Right lobe of liver (tissue), 6 donors: ENCODE results near the gene OR51B4. TPM values are rescaled to one million over a fixed set of nuclear protein-coding genes. Genes with fewer than 3 reads are reported as not detected.
"Not testable (repeated sequence)": the region's sequence is repeated elsewhere in the genome, so short reads cannot be mapped to it uniquely, and the experiment has no call there.

Experiments
- ATAC-seq, 4 donors: fragments of 200-7000 bp; cut with Tn5 transposase; one replicate each; pipeline ENCODE4 v1.9.1; 2020; ENCODE audit warnings: mild to moderate bottlenecking in 4 of 4, moderate library complexity in 4 of 4
- DNase-seq, 3 donors: peaks; one replicate each; pipeline ENCODE4 v3.0.0-alpha.2; 2020
- H3K27ac ChIP-seq, 3 donors: fragments of 200-600 bp; one replicate each; pipeline ENCODE4 v1.8.0; 2022
- H3K27me3 ChIP-seq, 2 donors: fragments of 200-600 bp; one replicate each; pipeline ENCODE4 v1.8.0; 2022
- H3K36me3 ChIP-seq, 4 donors: fragments of 200-600 bp; sonication (generic) in 1 of 4; one replicate each; pipeline versions ENCODE4 v1.5.1 to v1.8.0; 2017 to 2022; ENCODE audit warnings: control low read depth in 1 of 4
- H3K4me1 ChIP-seq, 4 donors: fragments of 200-600 bp; sonication (generic) in 1 of 4; one replicate each; pipeline versions ENCODE4 v1.5.1 to v1.8.0; 2017 to 2022; ENCODE audit warnings: control low read depth in 1 of 4
- H3K4me3 ChIP-seq, 3 donors: fragments of 200-600 bp; one replicate each; pipeline ENCODE4 v1.8.0; 2022
- H3K9me3 ChIP-seq, 4 donors: fragments of 200-600 bp; sonication (generic) in 1 of 4; one replicate each; pipeline versions ENCODE4 v1.5.1 to v1.8.0; 2017 to 2022; ENCODE audit warnings: control low read depth in 1 of 4
- POLR2A ChIP-seq: fragments of 450-650 bp; IDR thresholded peaks from one replicate; pipeline ENCODE4 v1.6.1; 2017; ENCODE audit warnings: antibody characterized with exemption, mild to moderate bottlenecking
- WGBS: methylation state at CpG from one replicate; pipeline ENCODE4 v1.1.6; 2018; ENCODE audit warnings: low coverage, low lambda C conversion rate; ENCODE audit not compliant: insufficient coverage; ENCODE audit errors: missing lambda C conversion rate; 5-methylcytosine and 5-hydroxymethylcytosine counted together
- intact Hi-C, 2 donors: fragments of 100-400 bp; cut with DNase I; formaldehyde crosslinking; loops; one replicate each; pipeline versions ENCODE4 v1.11.2 to v1.14.1; 2022
- total RNA-seq, 6 experiments: library from RNA; depleted of rRNA in 2 of 6; stranded (reverse); fragments of >200 nt in 2 of 6; fragmentation: NEBNext Ultra II Directional in 3 of 6; extraction: Animal tissue kit (Norgen Biotek cat#: 25700) in 3 of 6; gene quantifications; one replicate each; pipeline versions ENCODE4 v1.1.0 to v1.2.4, GENCODE V29; 2016 to 2023
- TF ChIP-seq, protein P1 (sequence below), 4 donors: fragments of 200-600 bp in 3 of 4; fragments of 450-650 bp in 1 of 4; IDR thresholded peaks; one replicate each; pipeline versions ENCODE4 v1.5.1 to v1.8.0; 2016 to 2022; ENCODE audit warnings: antibody characterized with exemption in 4 of 4, mild to moderate bottlenecking in 2 of 4
- donor health status: DM: no; HTN: yes; CAD: no.
- donor health status: DM: no; HTN: no; CAD: no.
- donor health status: DM: no; HTN: no; CAD: no.
- donor health status: DM: no; HTN: yes; CAD: no.
- donor health status: DM: no; HTN: yes; CAD: no.

Gene OR51B4
- total RNA-seq, 6 experiments from 2014 or later, result not detected

DNA sequence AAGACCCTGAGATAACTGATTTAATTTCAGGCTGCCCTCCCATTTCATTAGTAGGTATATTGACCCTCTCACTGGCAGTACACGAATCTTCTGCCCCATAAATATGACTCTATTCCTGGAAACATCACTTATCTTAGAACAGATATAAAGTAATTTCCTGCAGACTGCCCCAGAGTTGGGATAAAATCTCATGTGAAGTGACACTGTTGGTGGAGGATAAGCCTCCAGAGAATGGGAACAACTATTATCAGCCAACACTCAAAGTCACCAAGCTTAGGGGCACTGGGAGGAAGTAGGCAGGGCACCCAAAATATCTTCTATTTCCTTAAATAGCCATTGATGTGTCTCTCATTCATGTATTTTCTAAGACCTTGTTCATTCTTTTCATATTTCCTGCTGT, 33.4 kb upstream of the OR51B4 start:
- H3K36me3 ChIP-seq, result no peaks in the 10 kb centered on the region
- WGBS, result 13% methylated on average over 1 of the region's 1 CpG
- TF ChIP-seq, protein P1, sequence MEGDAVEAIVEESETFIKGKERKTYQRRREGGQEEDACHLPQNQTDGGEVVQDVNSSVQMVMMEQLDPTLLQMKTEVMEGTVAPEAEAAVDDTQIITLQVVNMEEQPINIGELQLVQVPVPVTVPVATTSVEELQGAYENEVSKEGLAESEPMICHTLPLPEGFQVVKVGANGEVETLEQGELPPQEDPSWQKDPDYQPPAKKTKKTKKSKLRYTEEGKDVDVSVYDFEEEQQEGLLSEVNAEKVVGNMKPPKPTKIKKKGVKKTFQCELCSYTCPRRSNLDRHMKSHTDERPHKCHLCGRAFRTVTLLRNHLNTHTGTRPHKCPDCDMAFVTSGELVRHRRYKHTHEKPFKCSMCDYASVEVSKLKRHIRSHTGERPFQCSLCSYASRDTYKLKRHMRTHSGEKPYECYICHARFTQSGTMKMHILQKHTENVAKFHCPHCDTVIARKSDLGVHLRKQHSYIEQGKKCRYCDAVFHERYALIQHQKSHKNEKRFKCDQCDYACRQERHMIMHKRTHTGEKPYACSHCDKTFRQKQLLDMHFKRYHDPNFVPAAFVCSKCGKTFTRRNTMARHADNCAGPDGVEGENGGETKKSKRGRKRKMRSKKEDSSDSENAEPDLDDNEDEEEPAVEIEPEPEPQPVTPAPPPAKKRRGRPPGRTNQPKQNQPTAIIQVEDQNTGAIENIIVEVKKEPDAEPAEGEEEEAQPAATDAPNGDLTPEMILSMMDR (IDR thresholded peaks at IDR 0.05), result no peak
- no peak for TF ChIP-seq POLR2A
- no peak for ATAC-seq
- H3K4me1 ChIP-seq, result no peaks in the 10 kb centered on the region
- DNase-seq, result no peak
- intact Hi-C loops, result no loop called here
- no peak overlapping the region for H3K4me3 ChIP-seq
- H3K27me3 ChIP-seq, result no peaks in the 10 kb centered on the region
- H3K27ac ChIP-seq, result no peak overlapping the region
- no peaks in the 10 kb centered on the region for H3K9me3 ChIP-seq

DNA sequence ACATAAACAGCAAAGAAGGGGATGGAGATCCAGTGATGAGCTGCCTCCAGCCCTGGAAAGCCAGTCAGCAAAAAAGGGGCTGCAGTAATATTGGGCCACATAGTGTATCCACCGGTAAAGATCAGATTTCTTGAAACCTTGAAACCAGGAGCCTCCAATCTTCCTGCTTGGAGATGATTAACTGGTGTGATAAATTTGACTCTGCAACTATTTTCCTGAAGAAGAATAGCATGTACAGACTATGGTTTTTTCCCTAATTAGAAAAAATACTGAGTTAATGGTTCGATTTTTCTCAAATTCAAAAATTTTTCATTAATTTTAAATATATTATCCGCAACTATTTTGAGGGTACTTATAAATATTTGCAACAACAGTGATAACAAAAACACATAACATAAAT, 22.5 kb upstream of the OR51B4 start, which contains the start of gene OR51B2:
TSS of gene OR51B2 (minus strand) at position 101 of the 400 bp plus-strand sequence. CDS start at position 101, 0 bp downstream.
- Histone ChIP-seq H3K9me3 (no peaks in the 10 kb centered on the region), H3K36me3 (no peaks in the 10 kb centered on the region), H3K27me3 (no peaks in the 10 kb centered on the region), H3K27ac (no peak within 1 kb of the TSS), H3K4me1 (no peaks in the 10 kb centered on the region), H3K4me3 (no peak within 1 kb of the TSS)
- WGBS, result 41% methylated on average over 3 of the region's 3 CpGs
- DNase-seq, result no peak
- TF ChIP-seq, protein P1 (IDR thresholded peaks at IDR 0.05), result no peak
- no peak for TF ChIP-seq POLR2A
- intact Hi-C loops, result no loop called here
- ATAC-seq, result no peak

DNA sequence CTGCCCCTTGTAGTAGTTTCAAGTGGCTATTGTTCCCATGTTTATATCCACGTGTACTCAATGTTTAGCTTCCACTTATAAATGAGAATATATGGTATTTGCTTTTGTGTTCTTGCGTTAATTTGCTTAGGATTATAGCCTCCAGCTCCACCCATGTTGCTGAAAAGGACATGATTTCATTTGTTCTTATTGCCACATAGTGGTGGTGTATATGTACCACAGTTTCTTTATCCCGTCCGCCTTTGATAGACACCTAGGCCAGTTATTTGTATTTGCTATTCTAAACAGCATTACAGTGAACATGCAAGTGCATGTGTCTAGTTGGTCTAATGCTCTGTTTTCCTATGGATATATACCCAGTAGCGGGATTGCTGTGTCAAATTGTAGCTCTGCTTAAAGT, 15.5 kb upstream of the OR51B4 start:
- intact Hi-C loops, result no loop called here

DNA sequence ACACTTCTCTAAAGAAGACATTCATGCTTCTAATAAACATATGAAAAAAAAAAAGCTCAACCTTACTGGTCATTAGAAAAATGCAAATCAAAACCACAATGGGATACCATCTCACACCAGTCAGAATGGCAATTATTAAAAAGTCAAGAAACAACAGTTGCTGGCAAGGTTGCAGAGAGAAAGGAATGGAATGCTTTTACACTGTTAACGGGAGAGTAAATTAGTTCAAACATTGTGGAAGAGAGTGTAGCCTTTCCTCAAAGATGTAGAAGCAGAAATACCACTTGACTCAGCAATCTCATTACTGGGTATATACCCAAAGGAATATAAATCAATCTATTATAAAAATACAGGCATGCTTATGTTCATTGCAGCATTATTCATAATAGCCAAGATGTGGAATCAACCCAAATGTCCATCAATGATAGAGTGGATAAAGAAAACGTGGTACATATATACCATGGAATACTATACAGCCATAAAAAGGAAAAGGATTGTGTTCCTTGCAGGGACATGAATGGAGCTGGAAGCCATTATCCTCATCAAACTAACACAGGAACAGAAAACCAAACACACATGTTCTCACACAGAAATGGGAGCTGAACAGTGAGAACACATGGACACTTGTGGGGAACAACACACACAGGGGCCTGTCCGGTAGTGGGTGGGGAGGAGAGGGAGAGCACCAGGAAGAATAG, 11.7 kb upstream of the OR51B4 start:
- ATAC-seq, H3K27me3 ChIP-seq, H3K36me3 ChIP-seq, DNase-seq, H3K4me3 ChIP-seq, H3K9me3 ChIP-seq, H3K27ac ChIP-seq, intact Hi-C loops, H3K4me1 ChIP-seq: not testable (repeated sequence)
- 52% methylated on average over 3 of the region's 3 CpGs for WGBS

More for the DNA sequence above, 15.5 kb upstream of the OR51B4 start:
- TF ChIP-seq, protein P1 (IDR thresholded peaks at IDR 0.05), result no peak
- no peak for TF ChIP-seq POLR2A
- DNase-seq (no peak), ATAC-seq (no peak)
- no peak overlapping the region for H3K4me3 ChIP-seq
- no peaks in the 10 kb centered on the region for H3K9me3 ChIP-seq
- H3K4me1 ChIP-seq, result no peaks in the 10 kb centered on the region
- no peaks in the 10 kb centered on the region for H3K27me3 ChIP-seq
- no peak overlapping the region for H3K27ac ChIP-seq
- WGBS, result 76% methylated on average over 5 of the region's 5 CpGs
- H3K36me3 ChIP-seq, result no peaks in the 10 kb centered on the region

DNA sequence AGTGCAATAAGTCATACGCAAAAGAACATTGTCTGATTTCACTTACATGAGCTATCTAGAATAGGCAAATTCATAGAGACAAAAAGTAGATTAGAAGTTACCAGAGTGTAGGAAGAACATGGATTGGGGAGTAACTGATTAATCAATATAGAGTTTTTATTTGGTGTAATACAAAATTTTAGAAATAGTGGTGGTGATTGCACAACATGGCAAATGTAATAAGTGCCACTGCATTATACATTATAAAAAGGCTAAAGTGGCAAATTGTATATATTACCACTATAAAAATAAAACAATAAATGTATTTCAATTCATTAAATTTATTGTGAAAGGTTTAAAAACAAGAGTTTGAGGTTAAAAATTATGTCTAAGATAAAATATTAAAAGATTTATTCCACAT, 8.7 kb upstream of the OR51B4 start:
- H3K27me3 ChIP-seq, result no peaks in the 10 kb centered on the region
- no peak for TF ChIP-seq POLR2A
- TF ChIP-seq, protein P1 (IDR thresholded peaks at IDR 0.05), result no peak
- H3K36me3 ChIP-seq, result no peaks in the 10 kb centered on the region
- DNase-seq (no peak), ATAC-seq (no peak)
- no peak overlapping the region for H3K4me3 ChIP-seq
- intact Hi-C loops, result no loop called here
- 93% methylated on average over 1 of the region's 1 CpG for WGBS
- no peaks in the 10 kb centered on the region for H3K4me1 ChIP-seq
- no peaks in the 10 kb centered on the region for H3K9me3 ChIP-seq
- H3K27ac ChIP-seq, result no peak overlapping the region
